Cardiac fibroblast (primary cell): ENCODE data around the gene GBP7.

Source experiments
- DNase-seq, 2 donors: peaks; one replicate each; pipeline versions ENCODE4 v3.0.0 to v3.0.0-alpha.2; 2010; ENCODE audit warnings: low read depth in 2 of 2
- H3K4me3 ChIP-seq, 2 donors: replicated peaks in 1 of 2; 1 replicate in 1 of 2; 2 replicates in 1 of 2; pipeline ENCODE4 v1.5.1; 2011; ENCODE audit warnings: low read depth in 2 of 2, low read length in 2 of 2, mild to moderate bottlenecking in 2 of 2, moderate library complexity in 1 of 2
- TF ChIP-seq, protein P1 (sequence below): IDR thresholded peaks from one replicate; pipeline ENCODE4 v1.5.1; 2011; ENCODE audit warnings: low read depth, mild to moderate bottlenecking, low read length, inconsistent platforms

The GBP7 gene

DNA sequence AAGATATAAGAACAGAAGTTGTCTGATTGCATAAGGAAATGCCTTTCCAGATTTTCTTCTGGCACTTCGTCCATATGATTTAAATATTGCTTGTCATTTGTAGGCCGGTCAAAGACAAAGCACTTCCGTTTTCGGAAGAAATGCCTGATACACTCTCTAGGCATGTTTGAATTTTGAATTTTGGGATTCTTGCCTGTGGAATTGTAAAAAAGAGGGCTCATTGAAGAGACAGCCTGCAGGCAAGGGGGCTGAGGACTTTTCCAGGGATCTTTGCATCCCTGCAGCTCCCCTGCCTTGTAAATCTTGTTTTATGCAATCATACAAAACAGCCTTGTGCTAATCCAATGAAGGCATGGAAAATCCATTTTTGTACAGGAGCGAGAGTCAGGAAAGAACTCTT lies 15.5 kb upstream of the GBP7 start:
- DNase-seq: peak in 1 of 2 donors; percentile 5
- no peak overlapping the region for H3K4me3 ChIP-seq
- TF ChIP-seq, protein P1, sequence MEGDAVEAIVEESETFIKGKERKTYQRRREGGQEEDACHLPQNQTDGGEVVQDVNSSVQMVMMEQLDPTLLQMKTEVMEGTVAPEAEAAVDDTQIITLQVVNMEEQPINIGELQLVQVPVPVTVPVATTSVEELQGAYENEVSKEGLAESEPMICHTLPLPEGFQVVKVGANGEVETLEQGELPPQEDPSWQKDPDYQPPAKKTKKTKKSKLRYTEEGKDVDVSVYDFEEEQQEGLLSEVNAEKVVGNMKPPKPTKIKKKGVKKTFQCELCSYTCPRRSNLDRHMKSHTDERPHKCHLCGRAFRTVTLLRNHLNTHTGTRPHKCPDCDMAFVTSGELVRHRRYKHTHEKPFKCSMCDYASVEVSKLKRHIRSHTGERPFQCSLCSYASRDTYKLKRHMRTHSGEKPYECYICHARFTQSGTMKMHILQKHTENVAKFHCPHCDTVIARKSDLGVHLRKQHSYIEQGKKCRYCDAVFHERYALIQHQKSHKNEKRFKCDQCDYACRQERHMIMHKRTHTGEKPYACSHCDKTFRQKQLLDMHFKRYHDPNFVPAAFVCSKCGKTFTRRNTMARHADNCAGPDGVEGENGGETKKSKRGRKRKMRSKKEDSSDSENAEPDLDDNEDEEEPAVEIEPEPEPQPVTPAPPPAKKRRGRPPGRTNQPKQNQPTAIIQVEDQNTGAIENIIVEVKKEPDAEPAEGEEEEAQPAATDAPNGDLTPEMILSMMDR: no peak

DNA sequence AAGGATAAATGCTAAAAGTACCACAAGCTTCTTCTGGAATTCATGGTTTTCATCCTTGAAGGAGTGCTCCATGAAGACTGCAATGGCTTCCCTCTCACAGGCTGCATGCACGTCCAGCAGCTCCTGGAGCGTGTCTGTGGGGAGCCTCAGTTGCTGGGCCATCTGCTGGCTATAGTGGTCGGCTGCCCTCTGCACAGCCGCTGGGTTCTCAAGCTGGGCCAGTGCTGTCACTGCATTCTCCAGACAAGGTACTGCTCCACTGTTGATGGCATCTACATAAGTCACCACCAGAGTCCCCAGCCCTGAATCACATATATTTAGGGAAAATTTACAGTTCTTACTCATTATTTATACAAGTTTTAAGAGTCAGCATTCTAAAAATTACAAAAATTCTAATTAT lies 14.2 kb upstream of the GBP7 start:
- no peak for DNase-seq
- TF ChIP-seq, protein P1: no peak
- H3K4me3 ChIP-seq: no peak overlapping the region

DNA sequence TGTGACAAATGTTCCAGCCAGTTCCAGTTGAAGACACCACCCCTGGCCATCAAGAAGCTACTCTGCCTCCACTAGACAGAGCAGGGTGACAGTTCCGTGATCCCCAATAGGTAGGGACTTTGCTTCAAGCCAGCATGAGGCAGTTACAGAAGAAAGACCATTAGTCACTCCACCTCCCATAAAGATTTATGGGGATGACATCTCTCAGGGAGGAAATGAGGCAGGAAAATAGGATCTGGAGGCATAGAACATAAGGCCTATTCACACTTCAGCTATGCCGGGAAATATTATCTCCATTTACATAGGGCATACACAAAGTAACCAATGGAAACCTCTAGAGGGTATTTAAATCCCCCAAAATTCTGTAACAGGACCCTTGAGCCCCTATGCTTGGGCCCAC lies 3.5 kb upstream of the GBP7 start:
- TF ChIP-seq, protein P1: no peak
- no peak overlapping the region for H3K4me3 ChIP-seq
- no peak for DNase-seq

DNA sequence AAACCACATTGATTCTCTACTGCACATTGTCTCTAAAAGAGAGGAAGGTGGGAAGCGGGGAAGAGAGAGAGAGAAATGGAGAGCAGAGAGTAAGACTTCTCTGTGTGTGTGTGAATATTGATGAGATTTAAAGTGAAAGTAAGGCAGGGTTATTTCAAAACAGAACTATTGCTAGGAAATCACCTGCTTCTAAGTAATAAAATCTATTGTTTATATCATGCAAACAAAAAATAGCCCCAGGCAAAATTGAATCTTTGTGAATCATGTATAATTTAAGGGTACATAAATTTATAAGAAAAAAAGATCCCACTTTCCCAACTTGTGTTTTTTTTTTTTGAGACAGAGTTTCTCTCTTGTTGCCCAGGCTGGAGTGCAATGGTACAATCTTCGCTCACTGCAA lies 1.2 kb upstream of the GBP7 start:
- H3K4me3 ChIP-seq: no peak overlapping the region
- no peak for DNase-seq
- TF ChIP-seq, protein P1: no peak

DNA sequence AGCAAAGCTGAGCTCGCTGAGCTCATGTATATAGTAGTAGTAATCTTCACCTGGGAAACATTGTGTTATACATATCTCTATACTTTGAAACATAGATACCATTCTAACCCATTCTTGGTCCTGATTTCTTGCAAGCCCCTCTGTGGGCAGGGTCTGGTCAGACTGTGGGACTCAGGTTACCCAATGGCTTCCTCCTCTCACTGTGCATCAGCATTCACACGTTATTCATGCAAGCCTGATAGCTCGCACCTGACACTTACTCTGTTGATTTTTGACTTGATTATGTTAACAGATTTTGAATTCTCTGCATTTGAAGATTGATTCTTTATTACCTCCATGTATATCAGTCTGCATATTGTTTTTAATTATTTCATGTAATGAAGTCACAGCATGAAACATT lies 1.3 kb downstream of the GBP7 start:
- no peak overlapping the region for H3K4me3 ChIP-seq
- DNase-seq: no peak
- TF ChIP-seq, protein P1: no peak

DNA sequence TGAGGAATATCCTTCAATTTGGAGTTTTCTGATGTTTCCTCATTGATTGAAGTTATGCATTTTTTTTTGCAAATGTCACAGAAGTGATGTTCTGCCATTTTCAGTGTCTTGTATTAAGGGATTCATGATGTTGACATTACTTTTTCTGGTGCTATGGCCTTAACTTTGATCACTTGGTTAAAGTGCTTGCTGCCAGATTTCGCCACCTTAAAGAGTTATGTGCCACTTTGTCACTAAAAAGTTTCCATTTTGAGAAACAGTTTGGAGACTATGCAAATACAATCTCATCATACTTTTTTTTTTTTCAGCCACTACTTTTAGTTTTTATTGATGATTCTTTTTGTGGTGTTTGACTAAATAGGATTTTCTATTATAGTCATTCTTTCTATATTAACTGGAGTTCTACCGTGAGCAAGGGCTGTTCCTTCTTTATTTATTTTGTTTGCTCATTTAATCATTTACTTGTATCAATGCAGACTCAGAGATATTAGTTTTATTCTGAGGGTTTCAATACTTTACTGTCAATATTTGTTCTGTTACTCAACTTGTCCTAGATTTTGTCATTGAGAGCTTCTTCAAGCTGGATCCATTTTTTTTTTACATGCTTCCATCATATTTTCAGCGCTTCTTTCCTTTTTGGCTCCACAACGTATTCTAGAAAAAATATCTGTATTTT lies 3.2 kb downstream of the GBP7 start:
- TF ChIP-seq, protein P1: no peak
- no peak overlapping the region for H3K4me3 ChIP-seq
- DNase-seq: no peak

DNA sequence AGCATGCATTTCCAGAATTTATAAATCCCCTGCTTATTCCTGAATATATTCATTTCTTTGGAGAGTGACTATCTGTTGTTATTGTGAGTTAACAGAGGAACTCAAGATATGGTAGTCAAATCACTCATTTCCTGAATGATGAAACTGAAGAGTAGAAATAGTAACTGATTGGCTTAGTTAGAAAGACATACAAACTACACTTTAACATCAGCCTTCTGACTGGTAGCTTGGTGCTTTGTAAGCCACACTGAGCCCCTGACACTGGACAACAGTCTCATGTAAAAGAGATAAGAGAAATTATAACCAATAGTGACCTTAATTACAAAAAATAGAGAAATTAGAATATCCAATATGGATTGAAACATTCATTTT lies 4.8 kb downstream of the GBP7 start:
- no peak overlapping the region for H3K4me3 ChIP-seq
- DNase-seq: peak; percentile 11 to 15
- TF ChIP-seq, protein P1: no peak
